Activated naive CD4-positive, alpha-beta T cell treated with anti-CD3 and anti-CD28 coated beads, Interleukin-2, amount 50 U/mL, for 24 hours (primary cell): ENCODE measurements around the gene KREMEN2.

Experiments used
- H3K27ac Mint-ChIP-seq: one replicate; pipeline ENCODE4 v1.8.0; 2021; ENCODE audit warnings: mild to moderate bottlenecking, mixed read lengths
- H3K27me3 Mint-ChIP-seq: one replicate; pipeline ENCODE4 v1.8.0; 2021; ENCODE audit warnings: mixed read lengths
- H3K36me3 Mint-ChIP-seq: one replicate; pipeline ENCODE4 v1.8.0; 2021; ENCODE audit warnings: mixed read lengths
- H3K4me1 Mint-ChIP-seq: one replicate; pipeline ENCODE4 v1.8.0; 2021; ENCODE audit warnings: mixed read lengths
- H3K4me3 Mint-ChIP-seq: one replicate; pipeline ENCODE4 v1.8.0; 2021; ENCODE audit warnings: mild to moderate bottlenecking, mixed read lengths
- H3K9me3 Mint-ChIP-seq: one replicate; pipeline ENCODE4 v1.8.0; 2021; ENCODE audit warnings: mixed read lengths

The KREMEN2 gene

GRCh38 chr16:2992383-2993081, 28.5 kb downstream of the KREMEN2 start:
- Mint-ChIP-seq H3K4me1 (no peaks in the 10 kb centered on the region), H3K4me3 (no peak overlapping the region), H3K36me3 (no peaks in the 10 kb centered on the region), H3K27me3 (no peaks in the 10 kb centered on the region), H3K9me3 (no peaks in the 10 kb centered on the region), H3K27ac (no peak overlapping the region)

DNA sequence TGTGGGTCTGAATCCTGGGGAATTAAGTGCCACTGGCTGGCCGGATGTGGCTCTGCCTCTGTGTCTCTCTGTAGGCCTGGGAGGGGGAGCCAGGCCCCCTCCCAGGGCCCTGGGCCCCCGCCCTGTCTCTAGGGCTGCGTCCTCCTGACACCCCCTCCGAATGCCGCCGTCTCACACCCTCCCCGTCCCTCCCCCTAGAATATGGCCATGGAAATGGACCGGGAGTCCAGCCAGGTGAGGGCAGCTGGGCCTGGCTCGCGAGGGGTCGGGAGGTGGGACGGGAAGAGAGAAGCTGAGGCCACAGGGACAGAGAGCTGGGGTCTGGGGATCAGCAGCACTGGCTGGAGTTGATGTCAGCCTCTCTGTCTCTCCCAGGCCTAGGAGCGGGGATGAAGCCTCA, 32.2 kb downstream of the KREMEN2 start:
- H3K27ac Mint-ChIP-seq, result no peak overlapping the region
- no peaks in the 10 kb centered on the region for H3K4me1 Mint-ChIP-seq
- no peaks in the 10 kb centered on the region for H3K27me3 Mint-ChIP-seq
- no peaks in the 10 kb centered on the region for H3K9me3 Mint-ChIP-seq
- no peak overlapping the region for H3K4me3 Mint-ChIP-seq
- no peaks in the 10 kb centered on the region for H3K36me3 Mint-ChIP-seq

GRCh38 chr16:2999929-3000328, 35.9 kb downstream of the KREMEN2 start:
- H3K27ac Mint-ChIP-seq, result peak overlapping the region; percentile 70

GRCh38 chr16:3000540-3000939, 36.5 kb downstream of the KREMEN2 start:
- H3K36me3 Mint-ChIP-seq, result no peaks in the 10 kb centered on the region
- H3K27ac Mint-ChIP-seq, result no peak overlapping the region
- no peak overlapping the region for H3K4me3 Mint-ChIP-seq
- H3K9me3 Mint-ChIP-seq, result no peaks in the 10 kb centered on the region
- peaks cover 1% of the 10 kb centered on the region for H3K27me3 Mint-ChIP-seq
- H3K4me1 Mint-ChIP-seq, result no peaks in the 10 kb centered on the region

More at GRCh38 chr16:2999929-3000328, 35.9 kb downstream of the KREMEN2 start:
- no peak overlapping the region for H3K4me3 Mint-ChIP-seq
- no peaks in the 10 kb centered on the region for H3K9me3 Mint-ChIP-seq
- no peaks in the 10 kb centered on the region for H3K36me3 Mint-ChIP-seq
- no peaks in the 10 kb centered on the region for H3K4me1 Mint-ChIP-seq
- peaks cover under 1% of the 10 kb centered on the region for H3K27me3 Mint-ChIP-seq

DNA sequence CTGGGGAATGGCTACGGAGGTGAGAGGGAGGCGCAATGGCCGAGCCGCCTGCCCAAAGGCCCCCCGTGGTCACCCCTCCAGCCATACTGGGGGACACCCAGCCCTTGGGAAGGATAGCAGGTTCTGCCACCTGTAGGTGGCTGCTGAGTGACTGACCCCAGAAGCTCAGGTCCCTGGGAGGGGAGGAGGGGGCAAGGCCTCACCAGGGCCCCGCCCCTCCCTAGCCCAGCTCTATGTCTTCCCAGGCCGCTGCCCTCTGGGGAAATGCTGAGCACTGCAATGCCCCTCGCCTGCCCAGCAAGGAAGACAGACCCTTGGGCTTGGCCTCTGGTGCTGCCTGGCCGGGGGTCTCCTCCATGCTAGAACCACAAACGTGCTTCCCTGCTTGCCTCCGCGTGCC, 37.2 kb downstream of the KREMEN2 start:
- H3K4me3 Mint-ChIP-seq, result no peak overlapping the region
- H3K27ac Mint-ChIP-seq, result no peak overlapping the region
- no peaks in the 10 kb centered on the region for H3K36me3 Mint-ChIP-seq

GRCh38 chr16:3003582-3004270, 39.7 kb downstream of the KREMEN2 start:
- Mint-ChIP-seq H3K27me3 (peaks cover 3% of the 10 kb centered on the region), H3K36me3 (no peaks in the 10 kb centered on the region), H3K9me3 (no peaks in the 10 kb centered on the region), H3K27ac (peak overlapping the region; percentile 65), H3K4me1 (peaks cover 23% of the 10 kb centered on the region), H3K4me3 (peak overlapping the region; percentile 78)

More for the DNA sequence above, 37.2 kb downstream of the KREMEN2 start:
- Mint-ChIP-seq H3K9me3 (no peaks in the 10 kb centered on the region), H3K4me1 (no peaks in the 10 kb centered on the region), H3K27me3 (peaks cover 2% of the 10 kb centered on the region)

- no peaks in the 10 kb centered on the region for H3K9me3 Mint-ChIP-seq
- no peak overlapping the region for H3K4me3 Mint-ChIP-seq
- peaks cover 3% of the 10 kb centered on the region for H3K27me3 Mint-ChIP-seq
- H3K27ac Mint-ChIP-seq, result no peak overlapping the region
- H3K36me3 Mint-ChIP-seq, result no peaks in the 10 kb centered on the region
- peaks cover 24% of the 10 kb centered on the region for H3K4me1 Mint-ChIP-seq
These were observed 40.2 kb downstream of the KREMEN2 start for GRCh38 chr16:3004319-3004718.

- H3K27ac Mint-ChIP-seq, result no peak overlapping the region
- peaks cover 3% of the 10 kb centered on the region for H3K27me3 Mint-ChIP-seq
- H3K4me3 Mint-ChIP-seq, result peak overlapping the region; percentile 47
- peaks cover 24% of the 10 kb centered on the region for H3K4me1 Mint-ChIP-seq
- H3K9me3 Mint-ChIP-seq, result no peaks in the 10 kb centered on the region
- no peaks in the 10 kb centered on the region for H3K36me3 Mint-ChIP-seq
These were observed 40.8 kb downstream of the KREMEN2 start for GRCh38 chr16:3004781-3005284.

DNA sequence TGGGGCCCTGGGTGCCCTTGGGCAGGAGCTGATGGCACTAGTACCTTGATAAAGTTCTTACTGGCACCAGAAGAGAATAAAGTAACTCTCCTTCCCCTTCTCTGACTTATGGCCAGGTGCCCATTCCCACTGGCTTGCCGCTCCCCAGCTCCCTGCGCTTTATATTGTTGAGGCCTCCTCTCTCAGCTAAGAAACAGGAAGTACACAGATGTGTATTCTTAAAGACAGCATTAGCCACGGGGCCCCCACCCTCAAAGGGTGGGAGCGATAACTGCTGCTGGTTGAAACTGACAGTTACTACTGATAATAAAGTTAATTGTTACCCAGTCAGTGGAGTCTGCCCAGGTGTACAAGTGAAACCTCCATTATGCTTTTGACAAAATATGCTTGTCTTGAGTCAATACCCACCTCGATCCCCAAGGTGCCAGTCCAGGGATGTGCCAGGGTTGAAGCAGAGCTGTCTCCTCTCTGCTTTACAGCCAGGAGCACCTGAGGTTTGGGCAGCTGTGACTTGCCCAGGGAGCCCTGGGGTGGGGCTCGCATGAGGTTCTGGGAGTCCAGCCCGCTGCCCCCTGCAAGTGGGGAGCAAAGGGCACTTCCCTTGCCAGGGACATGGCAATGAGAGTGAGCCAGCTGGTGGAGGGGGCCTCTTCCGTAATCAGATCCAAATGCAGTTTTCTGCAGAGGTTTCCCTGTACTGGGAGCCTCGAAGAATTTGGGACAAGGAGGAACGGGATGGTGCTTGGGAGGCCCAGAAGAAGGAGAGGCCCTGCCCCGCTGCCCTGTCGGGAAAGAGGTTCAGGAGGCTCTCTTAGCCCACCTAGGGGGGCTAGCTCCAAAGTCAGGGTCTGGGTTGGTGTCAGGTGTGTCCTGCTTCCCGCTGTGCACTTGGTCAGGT, 43.2 kb downstream of the KREMEN2 start:
- no peaks in the 10 kb centered on the region for H3K9me3 Mint-ChIP-seq

DNA sequence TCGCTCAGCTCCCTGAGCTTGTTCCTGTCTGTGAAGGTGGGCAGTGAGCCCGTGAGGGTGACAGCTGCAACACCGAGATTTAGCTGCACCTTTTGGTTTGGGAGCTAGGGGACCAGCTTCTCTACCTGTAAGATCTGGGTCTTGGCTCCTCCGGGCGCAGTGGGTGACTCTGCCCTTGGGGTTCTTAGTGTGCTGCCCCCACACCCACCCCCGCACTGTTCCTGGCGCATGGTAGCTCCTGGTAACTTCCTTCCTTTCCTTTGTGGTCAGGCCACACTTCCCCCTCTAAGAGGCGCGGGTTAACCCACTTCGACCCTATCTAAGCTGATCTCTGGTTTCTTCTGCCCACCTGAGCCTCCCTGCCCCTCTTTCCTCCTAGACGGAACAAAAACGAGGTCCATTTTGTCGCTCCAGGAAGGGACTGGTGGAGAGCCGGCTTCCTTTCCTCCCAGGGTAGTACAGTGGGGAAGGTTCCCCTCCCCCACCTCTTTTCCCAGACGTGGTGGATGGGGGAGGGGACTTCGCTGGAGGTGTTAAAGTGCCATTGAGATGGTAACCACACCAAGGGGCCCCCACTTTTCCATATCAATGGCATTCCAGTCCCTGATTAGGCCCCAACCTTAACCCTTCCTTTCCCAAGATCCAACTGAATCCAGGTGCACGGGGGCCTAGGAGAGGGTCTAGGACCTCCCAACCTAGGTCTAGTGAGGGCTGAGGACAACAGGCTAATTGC, 44.0 kb downstream of the KREMEN2 start:
- H3K27ac Mint-ChIP-seq, result peak overlapping the region; percentile 68
- peak overlapping the region; percentile 69 for H3K4me3 Mint-ChIP-seq
- peaks cover 24% of the 10 kb centered on the region for H3K4me1 Mint-ChIP-seq
- H3K9me3 Mint-ChIP-seq, result no peaks in the 10 kb centered on the region
- no peaks in the 10 kb centered on the region for H3K36me3 Mint-ChIP-seq
- H3K27me3 Mint-ChIP-seq, result peaks cover 3% of the 10 kb centered on the region

More for the DNA sequence above, 43.2 kb downstream of the KREMEN2 start:
- peaks cover 24% of the 10 kb centered on the region for H3K4me1 Mint-ChIP-seq
- peaks cover 3% of the 10 kb centered on the region for H3K27me3 Mint-ChIP-seq
- peak overlapping the region; percentile 69 for H3K4me3 Mint-ChIP-seq
- no peak overlapping the region for H3K27ac Mint-ChIP-seq
- no peaks in the 10 kb centered on the region for H3K36me3 Mint-ChIP-seq

DNA sequence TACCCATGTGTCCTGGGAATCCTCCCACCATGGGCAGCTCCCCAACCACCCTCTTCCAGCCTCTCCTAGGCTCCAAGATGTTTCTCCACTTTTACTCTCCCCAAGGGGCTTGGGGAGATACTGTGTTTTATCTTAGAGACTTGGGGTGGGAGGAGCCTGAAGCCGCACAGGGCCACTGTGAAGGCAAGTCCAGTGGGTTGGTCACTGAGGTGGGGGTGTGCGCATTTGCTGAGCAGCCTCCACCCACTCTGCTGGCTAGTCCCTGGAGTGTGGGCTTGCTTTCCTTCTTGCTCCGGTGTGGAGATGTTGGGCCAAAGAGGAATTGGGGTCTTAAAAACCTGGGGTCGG, 44.6 kb downstream of the KREMEN2 start:
- Mint-ChIP-seq H3K36me3 (no peaks in the 10 kb centered on the region), H3K9me3 (no peaks in the 10 kb centered on the region), H3K27ac (no peak overlapping the region), H3K4me3 (no peak overlapping the region), H3K27me3 (peaks cover 3% of the 10 kb centered on the region), H3K4me1 (peaks cover 24% of the 10 kb centered on the region)

DNA sequence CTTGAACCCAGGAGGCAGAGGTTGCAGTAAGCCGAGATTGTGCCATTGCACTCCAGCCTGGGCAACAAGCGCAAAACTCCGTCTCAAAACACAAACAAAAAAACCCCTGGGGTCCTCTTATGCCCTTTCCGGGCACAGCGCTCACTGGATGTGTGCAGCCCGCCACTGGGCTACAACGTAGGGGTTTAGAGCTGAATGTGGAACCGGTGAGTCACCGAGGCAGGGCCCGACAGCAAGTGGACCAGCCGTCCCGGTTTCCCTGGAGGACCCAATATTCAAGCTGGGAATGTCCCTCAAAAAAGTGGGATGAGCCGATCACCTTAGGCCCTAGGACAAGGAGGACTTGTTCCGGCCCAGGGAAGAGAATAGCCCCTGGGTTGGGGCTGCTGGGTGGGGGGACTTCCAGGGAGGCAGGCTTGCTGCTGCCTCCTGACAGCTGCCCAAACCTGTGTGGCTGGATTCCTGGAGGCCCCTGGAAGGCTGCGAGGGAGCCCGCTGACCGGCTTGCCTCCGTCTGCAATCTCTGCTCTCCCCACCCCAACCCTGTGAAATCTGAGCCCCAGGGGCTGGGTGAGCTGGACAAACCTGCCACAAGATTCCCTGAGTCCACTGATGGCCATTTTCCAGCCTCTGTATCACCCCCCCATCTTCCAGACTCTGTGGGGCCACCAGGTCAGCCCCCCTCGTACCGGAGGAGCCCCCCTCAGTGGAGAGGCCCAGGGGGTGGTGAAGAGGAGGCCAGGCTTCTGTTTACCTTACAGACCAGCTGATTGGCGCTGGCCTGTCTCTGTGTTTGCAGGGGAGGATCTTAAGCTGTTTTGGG, 45.7 kb downstream of the KREMEN2 start:
- no peaks in the 10 kb centered on the region for H3K9me3 Mint-ChIP-seq
- H3K4me1 Mint-ChIP-seq, result peaks cover 24% of the 10 kb centered on the region
- H3K27ac Mint-ChIP-seq, result no peak overlapping the region
- H3K27me3 Mint-ChIP-seq, result peaks cover 3% of the 10 kb centered on the region
- no peaks in the 10 kb centered on the region for H3K36me3 Mint-ChIP-seq
- H3K4me3 Mint-ChIP-seq, result no peak overlapping the region

GRCh38 chr16:3010510-3010909, 46.4 kb downstream of the KREMEN2 start:
- H3K36me3 Mint-ChIP-seq, result no peaks in the 10 kb centered on the region
- H3K4me1 Mint-ChIP-seq, result peaks cover 24% of the 10 kb centered on the region
- H3K4me3 Mint-ChIP-seq, result no peak overlapping the region
- H3K27me3 Mint-ChIP-seq, result peaks cover 2% of the 10 kb centered on the region
- H3K27ac Mint-ChIP-seq, result no peak overlapping the region
- H3K9me3 Mint-ChIP-seq, result no peaks in the 10 kb centered on the region

DNA sequence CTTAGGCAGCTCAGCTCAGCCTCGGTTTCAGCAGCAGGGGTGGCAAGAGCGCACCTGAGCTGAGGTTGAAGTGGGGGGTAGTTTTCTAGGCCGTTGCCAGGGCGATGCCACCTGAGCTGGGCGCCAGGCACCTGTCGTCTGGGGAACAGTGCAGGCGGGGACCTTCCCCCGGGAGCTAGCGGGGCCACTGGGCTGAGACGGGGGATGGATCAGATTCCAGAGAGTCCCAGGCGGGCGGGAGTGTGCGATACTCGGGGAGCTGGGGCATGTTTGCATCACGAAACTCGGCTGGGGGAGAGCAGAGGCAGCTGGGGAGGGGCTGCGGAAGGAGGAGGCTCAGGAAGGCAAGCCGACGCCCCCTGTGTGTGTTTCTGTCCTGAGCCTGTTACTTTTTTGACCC, 48.2 kb downstream of the KREMEN2 start:
- no peak overlapping the region for H3K27ac Mint-ChIP-seq
- H3K9me3 Mint-ChIP-seq, result no peaks in the 10 kb centered on the region
- H3K4me1 Mint-ChIP-seq, result peaks cover 16% of the 10 kb centered on the region
- peaks cover 2% of the 10 kb centered on the region for H3K27me3 Mint-ChIP-seq
- H3K36me3 Mint-ChIP-seq, result no peaks in the 10 kb centered on the region
- H3K4me3 Mint-ChIP-seq, result no peak overlapping the region
